ENCODE measurements around the gene PCAT6. TPM values are rescaled to one million over a fixed set of nuclear protein-coding genes. Genes with fewer than 3 reads are reported as not detected.
A peak's percentile ranks its signal among the peaks of the same experiment; 100 is the strongest.
"Not testable (repeated sequence)": the region's sequence is repeated elsewhere in the genome, so short reads cannot be mapped to it uniquely, and the experiment has no call there.

Gene PCAT6
- total RNA-seq, 2 donors from 2014 or later, result 1.8 to 4.0 TPM

DNA sequence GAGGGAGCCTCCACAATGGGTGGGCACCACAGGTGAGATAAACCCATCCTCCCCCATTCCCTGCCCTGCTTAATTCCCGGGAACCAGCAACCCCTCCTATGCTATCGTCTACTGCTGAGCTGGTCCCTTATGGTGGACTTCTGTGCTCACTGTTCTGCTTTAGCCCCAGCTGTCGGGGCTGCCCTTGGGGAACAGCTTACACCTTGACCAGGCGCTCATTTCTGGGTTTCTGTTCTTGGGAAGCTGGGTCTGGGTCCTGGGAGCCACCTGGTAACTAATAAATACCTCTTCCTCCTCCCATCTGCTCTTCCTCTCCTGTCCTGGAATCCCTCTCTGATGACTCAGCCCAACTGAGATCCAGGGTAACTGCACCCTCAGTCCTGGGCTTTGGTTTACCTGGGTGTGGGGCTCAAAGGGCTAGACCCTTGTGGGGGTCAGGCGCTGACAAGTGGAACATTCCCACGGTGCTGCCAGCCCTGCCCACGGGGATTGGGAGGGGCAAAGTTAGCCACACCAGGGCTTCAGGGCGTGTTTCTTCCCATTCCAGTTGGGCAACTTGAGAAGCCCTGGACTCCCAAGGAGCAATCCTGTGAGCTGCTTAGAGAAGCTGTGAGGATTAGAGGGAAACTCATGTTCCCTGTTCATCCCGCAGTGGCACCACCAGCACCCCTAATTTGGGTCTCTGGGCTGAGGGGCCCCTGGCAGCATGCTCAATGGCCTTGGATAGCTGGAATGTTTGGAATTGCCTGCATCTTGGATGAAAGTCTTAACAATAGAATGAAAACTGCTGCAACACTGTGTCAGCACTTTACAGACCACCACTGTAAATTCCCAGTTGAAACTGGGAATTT lies 1.6 kb downstream of the PCAT6 start:
- no peak for ATAC-seq (replicated peaks)
- Mint-ChIP-seq H3K4me1 (peaks cover 23% of the 10 kb centered on the region), H3K36me3 (ENCODE audit: low read depth) (peaks cover 19% of the 10 kb centered on the region), H3K4me3 (peak overlapping the region; percentile 87), H3K9me3 (no peaks in the 10 kb centered on the region), H3K27ac (peak overlapping the region; percentile 87), H3K27me3 (no peaks in the 10 kb centered on the region)

DNA sequence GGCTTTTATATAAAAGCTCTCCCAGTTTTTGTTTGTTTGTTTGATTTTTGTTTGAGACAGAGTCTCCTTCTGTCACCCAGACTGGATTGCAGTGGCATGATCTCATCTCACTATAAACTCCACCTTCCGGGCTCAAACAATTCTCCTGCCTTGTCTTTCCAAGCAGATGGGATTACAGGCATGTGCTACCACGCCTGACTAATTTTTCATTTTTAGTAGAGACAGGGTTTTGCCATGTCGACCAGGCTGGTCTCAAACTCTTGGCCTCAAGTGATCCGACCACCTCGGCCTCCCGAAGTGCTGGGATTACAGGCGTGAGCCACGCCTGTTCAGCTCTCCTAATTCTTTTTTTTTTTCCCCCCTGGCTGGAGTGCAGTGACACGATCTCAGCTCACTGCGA lies 4.4 kb downstream of the PCAT6 start:
- Mint-ChIP-seq H3K27me3 (no peaks in the 10 kb centered on the region), H3K27ac (no peak overlapping the region), H3K9me3 (no peaks in the 10 kb centered on the region), H3K36me3 (ENCODE audit: low read depth) (peaks cover 19% of the 10 kb centered on the region), H3K4me3 (no peak overlapping the region), H3K4me1 (peaks cover 11% of the 10 kb centered on the region)
- ATAC-seq (replicated peaks), result no peak

GRCh38 chr1:202818819-202819218 lies 8.1 kb downstream of the PCAT6 start:
- H3K4me3 Mint-ChIP-seq, result no peak overlapping the region
- H3K27ac Mint-ChIP-seq, result no peak overlapping the region
- no peaks in the 10 kb centered on the region for H3K9me3 Mint-ChIP-seq

DNA sequence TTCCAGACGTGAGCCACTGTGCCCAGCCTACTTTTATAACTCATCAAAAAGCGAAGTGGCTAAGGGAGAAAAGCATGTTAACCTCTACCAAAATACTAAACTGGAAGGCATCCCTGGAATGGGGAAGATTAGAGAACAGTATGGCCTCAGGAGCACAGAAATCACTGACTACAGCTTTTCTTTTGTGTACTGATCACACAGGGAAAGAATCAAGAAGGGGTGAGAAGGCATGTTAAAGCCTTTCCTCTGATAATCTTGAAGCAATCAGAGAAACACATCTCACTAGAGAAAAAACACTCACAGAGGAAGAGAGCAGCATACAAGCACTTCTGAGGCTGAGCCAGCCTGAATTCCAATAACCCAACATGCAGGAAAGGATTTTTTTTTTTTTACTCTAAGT lies 10.7 kb downstream of the PCAT6 start:
- H3K4me1 Mint-ChIP-seq, result no peaks in the 10 kb centered on the region
- peak overlapping the region; percentile 25 for H3K27ac Mint-ChIP-seq
- H3K4me3 Mint-ChIP-seq, result no peak overlapping the region
- H3K9me3 Mint-ChIP-seq, result no peaks in the 10 kb centered on the region
- H3K36me3 Mint-ChIP-seq (ENCODE audit: low read depth), result no peaks in the 10 kb centered on the region
- H3K27me3 Mint-ChIP-seq, result no peaks in the 10 kb centered on the region
- ATAC-seq (replicated peaks), result no peak

More at GRCh38 chr1:202818819-202819218, 8.1 kb downstream of the PCAT6 start:
- Mint-ChIP-seq H3K36me3 (ENCODE audit: low read depth) (no peaks in the 10 kb centered on the region), H3K27me3 (no peaks in the 10 kb centered on the region), H3K4me1 (no peaks in the 10 kb centered on the region)
- ATAC-seq (replicated peaks), result no peak

DNA sequence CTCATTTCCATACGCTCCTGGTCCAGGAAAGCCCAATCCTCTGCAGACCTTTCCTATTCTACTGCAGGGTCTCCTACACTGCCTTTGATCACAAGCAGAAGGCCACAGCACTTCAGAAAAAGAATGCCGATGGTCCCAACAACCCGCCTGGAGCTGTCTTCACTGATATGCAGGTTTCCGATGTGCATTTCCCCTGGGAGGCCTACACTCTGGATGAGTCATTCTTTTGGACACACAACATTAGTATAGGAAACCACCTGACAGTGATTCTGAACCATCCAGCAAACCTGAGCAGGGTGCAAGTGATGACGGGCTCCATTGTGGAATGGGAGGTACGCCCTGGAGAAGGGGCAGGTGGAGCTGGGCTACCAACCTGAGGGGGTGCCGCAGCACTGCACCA lies 15.0 kb downstream of the PCAT6 start:
- Mint-ChIP-seq H3K4me3 (no peak overlapping the region), H3K4me1 (no peaks in the 10 kb centered on the region), H3K9me3 (no peaks in the 10 kb centered on the region), H3K36me3 (ENCODE audit: low read depth) (no peaks in the 10 kb centered on the region), H3K27ac (no peak overlapping the region), H3K27me3 (no peaks in the 10 kb centered on the region)
- no peak for ATAC-seq (replicated peaks)

GRCh38 chr1:202829223-202829622 lies 18.5 kb downstream of the PCAT6 start:
- not testable (repeated sequence) for H3K4me3 Mint-ChIP-seq; H3K27me3 Mint-ChIP-seq; H3K4me1 Mint-ChIP-seq; ATAC-seq (replicated peaks); H3K9me3 Mint-ChIP-seq; H3K36me3 Mint-ChIP-seq (ENCODE audit: low read depth); H3K27ac Mint-ChIP-seq

DNA sequence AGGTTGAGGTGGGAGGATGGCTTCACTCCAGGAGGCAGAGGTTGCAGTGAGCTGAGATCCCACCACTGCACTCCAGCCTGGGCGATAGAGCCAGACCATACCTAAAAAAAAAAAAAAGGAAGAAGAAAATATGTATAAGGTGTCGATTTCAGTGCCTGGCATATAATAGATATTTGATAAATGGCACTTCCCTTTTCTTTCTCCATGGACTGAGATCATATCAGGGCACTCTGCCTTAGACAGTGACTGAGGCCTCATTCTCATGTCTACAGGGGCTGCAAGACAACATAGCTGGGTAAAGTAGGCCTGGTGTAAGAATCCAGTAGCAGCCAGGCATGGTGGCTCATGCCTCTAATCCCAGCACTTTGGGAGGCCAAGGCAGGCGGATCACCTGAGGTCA lies 21.2 kb downstream of the PCAT6 start:
- no peaks in the 10 kb centered on the region for H3K36me3 Mint-ChIP-seq (ENCODE audit: low read depth)
- ATAC-seq (replicated peaks), result no peak
- H3K27me3 Mint-ChIP-seq, result no peaks in the 10 kb centered on the region
- no peaks in the 10 kb centered on the region for H3K9me3 Mint-ChIP-seq
- no peak overlapping the region for H3K4me3 Mint-ChIP-seq
- peak overlapping the region; percentile 22 for H3K27ac Mint-ChIP-seq
- H3K4me1 Mint-ChIP-seq, result peaks cover 18% of the 10 kb centered on the region

DNA sequence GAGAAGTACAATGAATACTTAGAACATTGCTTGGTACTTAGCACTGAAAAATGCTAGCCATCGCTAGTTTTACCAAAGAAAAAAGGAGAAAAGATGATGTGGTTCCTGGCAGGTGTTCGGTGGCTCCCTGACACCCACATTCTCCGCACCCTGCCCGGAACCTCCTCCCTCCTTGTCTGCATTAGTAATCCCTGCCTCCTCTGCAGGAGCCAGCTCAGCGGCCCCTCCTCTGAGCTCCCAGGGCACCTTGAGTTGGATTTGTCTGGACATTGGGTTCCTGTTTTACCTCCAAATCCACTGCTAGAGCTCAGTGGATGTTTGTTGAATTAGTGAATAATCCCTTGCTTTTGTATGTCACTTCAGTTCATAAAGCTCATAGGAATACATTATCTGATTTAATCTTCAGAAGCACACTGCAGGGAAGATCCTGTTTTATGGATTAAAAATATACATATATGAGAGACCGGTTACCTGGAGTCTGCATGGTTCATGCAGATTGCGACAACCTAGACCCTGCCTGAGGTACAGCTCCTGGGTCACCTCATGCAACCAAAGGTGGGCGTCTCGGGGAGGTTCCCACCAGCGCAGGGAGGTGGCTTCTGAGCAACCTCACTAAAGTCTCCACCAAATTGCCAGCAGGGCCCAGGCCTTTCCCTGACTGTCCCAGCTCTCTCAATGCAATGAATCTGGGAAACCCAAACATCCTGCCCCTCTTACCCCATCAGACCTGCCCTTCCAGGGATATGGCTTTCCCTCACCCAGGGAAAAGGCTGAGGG lies 24.2 kb downstream of the PCAT6 start:
- H3K4me1 Mint-ChIP-seq, result peaks cover 23% of the 10 kb centered on the region

GRCh38 chr1:202835548-202836072 lies 24.9 kb downstream of the PCAT6 start:
- H3K27me3 Mint-ChIP-seq, result no peaks in the 10 kb centered on the region
- H3K4me1 Mint-ChIP-seq, result peaks cover 23% of the 10 kb centered on the region
- ATAC-seq (replicated peaks), result peak; percentile 74

More for the DNA sequence above, 24.2 kb downstream of the PCAT6 start:
- H3K27ac Mint-ChIP-seq, result peak overlapping the region; percentile 83
- H3K27me3 Mint-ChIP-seq, result no peaks in the 10 kb centered on the region
- H3K4me3 Mint-ChIP-seq, result peak overlapping the region; percentile 85
- peak; percentile 92 for ATAC-seq (replicated peaks)
- no peaks in the 10 kb centered on the region for H3K36me3 Mint-ChIP-seq (ENCODE audit: low read depth)
- no peaks in the 10 kb centered on the region for H3K9me3 Mint-ChIP-seq

GRCh38 chr1:202836623-202837403 lies 26.1 kb downstream of the PCAT6 start:
- Mint-ChIP-seq H3K4me3 (peak overlapping the region; percentile 85), H3K4me1 (peaks cover 23% of the 10 kb centered on the region)
- no peak for ATAC-seq (replicated peaks)

More at GRCh38 chr1:202835548-202836072, 24.9 kb downstream of the PCAT6 start:
- no peaks in the 10 kb centered on the region for H3K36me3 Mint-ChIP-seq (ENCODE audit: low read depth)
- H3K27ac Mint-ChIP-seq, result peak overlapping the region; percentile 83
- H3K9me3 Mint-ChIP-seq, result no peaks in the 10 kb centered on the region
- H3K4me3 Mint-ChIP-seq, result peak overlapping the region; percentile 85

DNA sequence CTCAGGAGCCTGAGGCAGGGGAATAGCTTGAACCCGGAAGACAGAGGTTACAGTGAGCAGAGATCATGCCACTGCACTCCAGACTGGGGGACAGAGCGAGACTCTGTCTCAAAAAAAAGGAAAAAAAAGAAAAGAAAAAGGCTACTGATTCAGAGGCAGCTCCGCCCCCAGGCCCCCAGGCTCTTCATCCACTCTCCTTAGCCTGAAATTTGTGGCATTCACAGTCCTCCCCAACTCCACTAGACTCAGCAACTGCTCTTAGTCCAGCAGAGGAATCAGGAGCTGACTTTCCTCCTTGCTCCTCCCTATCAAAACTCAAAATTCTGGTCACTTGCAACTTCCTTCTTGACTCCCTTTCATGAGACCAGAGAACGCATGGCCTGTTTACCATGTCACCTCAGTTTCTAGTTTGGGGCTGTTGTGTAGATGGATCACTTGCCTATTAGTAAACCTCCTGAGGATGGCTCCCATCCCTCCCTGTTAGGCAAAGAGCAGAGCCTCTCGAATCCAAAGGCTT lies 27.1 kb downstream of the PCAT6 start:
- H3K27me3 Mint-ChIP-seq, result no peaks in the 10 kb centered on the region
- H3K36me3 Mint-ChIP-seq (ENCODE audit: low read depth), result no peaks in the 10 kb centered on the region
- H3K27ac Mint-ChIP-seq, result no peak overlapping the region
- peaks cover 23% of the 10 kb centered on the region for H3K4me1 Mint-ChIP-seq
- ATAC-seq (replicated peaks), result no peak
- peak overlapping the region; percentile 24 for H3K4me3 Mint-ChIP-seq
- no peaks in the 10 kb centered on the region for H3K9me3 Mint-ChIP-seq

More at GRCh38 chr1:202836623-202837403, 26.1 kb downstream of the PCAT6 start:
- Mint-ChIP-seq H3K27ac (peak overlapping the region; percentile 83), H3K27me3 (no peaks in the 10 kb centered on the region), H3K36me3 (ENCODE audit: low read depth) (no peaks in the 10 kb centered on the region), H3K9me3 (no peaks in the 10 kb centered on the region)

DNA sequence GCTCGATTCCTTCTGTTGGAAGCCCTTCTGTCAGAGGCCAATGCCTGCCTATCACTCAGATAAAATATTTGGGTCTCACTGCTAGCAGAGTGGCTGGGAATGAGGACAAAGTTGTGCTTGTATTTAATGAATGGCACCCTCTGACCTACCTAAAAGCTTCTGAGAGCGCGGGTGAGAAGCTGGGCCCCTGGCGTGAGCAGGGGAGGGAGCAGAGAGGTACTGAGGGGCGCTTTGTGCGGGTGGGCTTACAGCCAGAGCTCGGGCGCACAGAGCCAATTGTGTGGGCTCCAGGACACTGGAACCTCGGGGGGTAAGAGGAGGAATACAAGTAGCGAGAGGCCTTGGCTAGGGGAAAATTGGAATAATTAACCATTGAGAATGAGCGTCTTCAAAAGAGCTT lies 32.3 kb downstream of the PCAT6 start:
- no peak for ATAC-seq (replicated peaks)
- H3K27me3 Mint-ChIP-seq, result no peaks in the 10 kb centered on the region
- no peak overlapping the region for H3K4me3 Mint-ChIP-seq
- H3K9me3 Mint-ChIP-seq, result no peaks in the 10 kb centered on the region
- no peaks in the 10 kb centered on the region for H3K36me3 Mint-ChIP-seq (ENCODE audit: low read depth)
- peak overlapping the region; percentile 45 for H3K27ac Mint-ChIP-seq
- H3K4me1 Mint-ChIP-seq, result peaks cover 3% of the 10 kb centered on the region

- ATAC-seq (replicated peaks), result no peak
- Mint-ChIP-seq H3K27me3 (no peaks in the 10 kb centered on the region), H3K9me3 (no peaks in the 10 kb centered on the region), H3K36me3 (ENCODE audit: low read depth) (no peaks in the 10 kb centered on the region), H3K4me1 (peaks cover 6% of the 10 kb centered on the region), H3K4me3 (no peak overlapping the region), H3K27ac (no peak overlapping the region)
Measured at GRCh38 chr1:202844259-202844658, 33.5 kb downstream of the PCAT6 start.

- Mint-ChIP-seq H3K36me3 (ENCODE audit: low read depth) (no peaks in the 10 kb centered on the region), H3K4me1 (peaks cover 6% of the 10 kb centered on the region), H3K27ac (no peak overlapping the region), H3K9me3 (no peaks in the 10 kb centered on the region), H3K4me3 (no peak overlapping the region), H3K27me3 (no peaks in the 10 kb centered on the region)
- ATAC-seq (replicated peaks), result no peak
Measured at GRCh38 chr1:202844935-202845334, 34.2 kb downstream of the PCAT6 start.

Data from activated T-helper 17 cell treated with anti-CD3 and anti-CD28 coated beads, Interleukin-2, amount 50 U/mL, for 72 hours (primary cell).